Ectodermal cell (in vitro differentiated cells): ENCODE data around the gene VIM.

Experiments used
- H3K27ac ChIP-seq: 2 replicates; pipeline ENCODE4 v1.7.0; 2013; ENCODE audit warnings: mild to moderate bottlenecking, low read depth, low read length; ENCODE audit not compliant: insufficient read depth, poor library complexity, severe bottlenecking
- H3K27me3 ChIP-seq: 2 replicates; pipeline ENCODE4 v1.7.0; 2013; ENCODE audit warnings: mild to moderate bottlenecking, low read length; ENCODE audit not compliant: insufficient read depth, control insufficient read depth, poor library complexity, severe bottlenecking
- H3K36me3 ChIP-seq: one replicate; pipeline ENCODE4 v1.7.0; 2013; ENCODE audit warnings: low read length; ENCODE audit not compliant: control insufficient read depth, insufficient read depth
- H3K4me1 ChIP-seq: one replicate; pipeline ENCODE4 v1.7.0; 2013; ENCODE audit warnings: low read length; ENCODE audit not compliant: control insufficient read depth, insufficient read depth
- H3K4me3 ChIP-seq: 2 replicates; pipeline ENCODE4 v1.7.0; 2013; ENCODE audit warnings: low read depth, low read length, control low read depth; ENCODE audit not compliant: insufficient read depth
- H3K9me3 ChIP-seq: 2 replicates; pipeline ENCODE4 v1.7.0; 2013; ENCODE audit warnings: mild to moderate bottlenecking, low read length, moderate library complexity; ENCODE audit not compliant: control insufficient read depth
- WGBS, 2 experiments: methylation state at CpG; one replicate each; pipeline ENCODE4 v1.1.7; 2013; ENCODE audit warnings: missing lambda C conversion rate in 2 of 2; 5-methylcytosine and 5-hydroxymethylcytosine counted together

Gene VIM

GRCh38 chr10:17209302-17209701 lies 18.7 kb upstream of the VIM start:
- 83 to 96% methylated on average over 1 of the region's 1 CpG for WGBS, 2 experiments
- Histone ChIP-seq H3K4me3 (no peak overlapping the region), H3K36me3 (no peaks in the 10 kb centered on the region), H3K27me3 (no peaks in the 10 kb centered on the region), H3K4me1 (peaks cover 3% of the 10 kb centered on the region), H3K27ac (no peak overlapping the region), H3K9me3 (no peaks in the 10 kb centered on the region)

- WGBS, 2 experiments: 89 to 91% methylated on average over 2 of the region's 2 CpGs
- Histone ChIP-seq H3K4me1 (peaks cover 3% of the 10 kb centered on the region), H3K27me3 (no peaks in the 10 kb centered on the region), H3K4me3 (no peak overlapping the region), H3K36me3 (no peaks in the 10 kb centered on the region), H3K27ac (no peak overlapping the region), H3K9me3 (no peaks in the 10 kb centered on the region)
These were observed 18.2 kb upstream of the VIM start for GRCh38 chr10:17209881-17210280.

DNA sequence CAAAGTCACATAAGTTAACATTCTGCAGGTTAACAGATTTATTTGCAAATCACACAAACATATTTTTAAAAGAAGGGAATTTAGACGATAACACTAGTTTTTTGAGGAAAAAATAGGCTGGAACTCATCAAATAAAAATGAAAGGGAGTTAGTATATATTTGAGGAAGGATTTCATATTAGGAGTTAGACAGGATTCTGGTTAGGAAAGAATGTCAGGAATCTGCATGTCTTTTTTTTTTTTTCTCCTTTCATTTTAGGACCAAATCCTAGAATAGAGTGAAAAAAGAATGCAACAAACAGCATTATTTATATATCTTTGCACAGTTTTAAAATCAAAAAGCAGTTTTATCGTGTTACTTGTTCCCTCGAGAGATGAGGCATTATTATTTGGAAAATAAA lies 17.7 kb upstream of the VIM start:
- no peak overlapping the region for H3K4me3 ChIP-seq
- H3K36me3 ChIP-seq: no peaks in the 10 kb centered on the region
- H3K9me3 ChIP-seq: no peaks in the 10 kb centered on the region
- H3K4me1 ChIP-seq: peaks cover 3% of the 10 kb centered on the region
- 89 to 100% methylated on average over 1 to 3 of the region's 3 CpGs for WGBS, 2 experiments
- H3K27me3 ChIP-seq: no peaks in the 10 kb centered on the region
- no peak overlapping the region for H3K27ac ChIP-seq

- Histone ChIP-seq H3K27ac (no peak overlapping the region), H3K9me3 (no peaks in the 10 kb centered on the region), H3K4me3 (no peak overlapping the region), H3K4me1 (peaks cover 3% of the 10 kb centered on the region), H3K27me3 (no peaks in the 10 kb centered on the region), H3K36me3 (no peaks in the 10 kb centered on the region)
These were observed 15.2 kb upstream of the VIM start for GRCh38 chr10:17212802-17213221.

- WGBS, 2 experiments: 83 to 88% methylated on average over 1 of the region's 2 CpGs
- peaks cover 3% of the 10 kb centered on the region for H3K4me1 ChIP-seq
- no peaks in the 10 kb centered on the region for H3K36me3 ChIP-seq
- H3K27me3 ChIP-seq: no peaks in the 10 kb centered on the region
- no peaks in the 10 kb centered on the region for H3K9me3 ChIP-seq
- no peak overlapping the region for H3K4me3 ChIP-seq
- H3K27ac ChIP-seq: no peak overlapping the region
These were observed 14.2 kb upstream of the VIM start for GRCh38 chr10:17213646-17214349.

DNA sequence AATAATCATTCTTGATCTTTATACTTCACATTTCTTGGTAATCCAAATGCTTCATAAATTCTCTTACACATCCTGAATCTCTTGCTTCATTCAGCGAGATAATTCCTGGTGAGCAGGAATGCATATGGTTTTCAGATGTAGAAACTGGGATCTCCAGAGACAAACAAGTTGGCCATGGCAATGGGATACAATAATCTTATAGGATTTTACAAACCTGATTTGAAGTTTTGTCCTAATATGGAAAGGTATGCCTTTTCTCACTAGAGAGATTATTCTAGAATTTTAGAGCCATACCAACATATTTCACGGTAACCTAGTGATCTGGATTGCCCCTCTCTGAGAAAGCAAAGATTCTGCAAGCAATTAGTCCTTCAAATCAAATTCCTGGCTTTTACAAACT lies 13.5 kb upstream of the VIM start:
- 65 to 76% methylated on average over 2 of the region's 2 CpGs for WGBS, 2 experiments
- H3K27ac ChIP-seq: no peak overlapping the region

DNA sequence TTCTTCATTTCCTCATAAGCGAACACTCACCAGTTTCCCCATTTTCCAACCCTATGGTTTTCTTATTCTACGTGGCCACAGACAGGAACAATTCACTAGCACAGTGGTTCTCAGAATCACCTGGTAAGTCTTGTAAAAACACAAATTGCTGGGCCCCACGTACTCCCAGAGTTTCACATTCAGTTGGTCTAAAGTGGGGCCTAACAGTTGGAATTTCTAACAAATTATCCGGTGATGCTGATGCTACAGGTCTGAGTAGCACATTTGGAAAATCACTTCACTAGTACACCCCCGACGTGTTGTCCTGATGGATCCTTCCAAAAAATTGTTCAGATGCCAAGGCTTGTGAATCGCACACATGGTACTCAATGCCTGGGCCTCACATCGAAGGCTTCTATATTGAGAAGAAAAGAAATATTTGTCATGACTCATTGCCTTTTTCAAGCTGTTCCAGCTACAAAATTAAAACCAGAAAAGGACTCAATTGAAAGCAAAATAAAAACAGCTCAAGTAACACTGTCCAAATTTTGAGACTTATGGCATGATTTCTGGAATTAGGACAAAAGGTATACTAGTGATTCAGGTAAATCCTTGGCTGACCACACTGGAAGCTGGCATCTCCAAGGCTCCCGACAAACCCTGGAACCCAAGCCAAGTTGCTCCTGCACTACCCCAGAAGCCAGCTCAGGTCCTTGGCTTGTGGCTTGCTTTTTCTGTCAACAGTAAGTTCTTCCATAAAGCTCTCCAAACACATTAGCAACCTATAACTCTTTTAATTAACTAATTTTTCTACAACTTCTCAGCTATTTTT lies 12.9 kb upstream of the VIM start:
- Histone ChIP-seq H3K27me3 (no peaks in the 10 kb centered on the region), H3K4me3 (no peak overlapping the region), H3K36me3 (no peaks in the 10 kb centered on the region), H3K4me1 (no peaks in the 10 kb centered on the region), H3K9me3 (no peaks in the 10 kb centered on the region), H3K27ac (no peak overlapping the region)
- 87 to 91% methylated on average over 9 of the region's 9 CpGs for WGBS, 2 experiments

More for the DNA sequence above, 13.5 kb upstream of the VIM start:
- peaks cover 3% of the 10 kb centered on the region for H3K4me1 ChIP-seq
- no peaks in the 10 kb centered on the region for H3K36me3 ChIP-seq
- no peaks in the 10 kb centered on the region for H3K9me3 ChIP-seq
- no peak overlapping the region for H3K4me3 ChIP-seq
- no peaks in the 10 kb centered on the region for H3K27me3 ChIP-seq

DNA sequence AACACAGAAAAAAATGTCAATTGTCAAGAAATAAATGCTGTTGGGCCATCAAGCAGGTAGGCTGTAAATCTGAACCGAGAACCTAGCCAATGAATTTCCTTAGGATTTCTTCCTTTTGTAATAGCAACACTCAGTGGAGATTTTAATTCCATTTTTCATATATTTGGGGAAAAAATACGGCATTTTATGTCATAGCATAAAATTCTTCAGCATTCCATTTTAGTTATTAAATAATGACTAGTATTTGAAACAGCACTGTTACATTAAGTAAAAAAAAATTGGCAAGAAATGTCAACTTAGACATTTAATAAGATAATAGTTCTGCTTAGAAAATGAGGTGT lies 12.3 kb upstream of the VIM start:
- Histone ChIP-seq H3K27ac (no peak overlapping the region), H3K4me3 (no peak overlapping the region), H3K9me3 (no peaks in the 10 kb centered on the region), H3K27me3 (no peaks in the 10 kb centered on the region), H3K36me3 (no peaks in the 10 kb centered on the region), H3K4me1 (no peaks in the 10 kb centered on the region)
- 91 to 100% methylated on average over 1 of the region's 2 CpGs for WGBS, 2 experiments

- no peaks in the 10 kb centered on the region for H3K27me3 ChIP-seq
- no peak overlapping the region for H3K27ac ChIP-seq
- no peaks in the 10 kb centered on the region for H3K9me3 ChIP-seq
- H3K4me3 ChIP-seq: no peak overlapping the region
- 64 to 66% methylated on average over 5 of the region's 5 CpGs for WGBS, 2 experiments
- H3K36me3 ChIP-seq: no peaks in the 10 kb centered on the region
- H3K4me1 ChIP-seq: no peaks in the 10 kb centered on the region
These were observed 11.7 kb upstream of the VIM start for GRCh38 chr10:17216217-17216900.

GRCh38 chr10:17216901-17217395 lies 11.1 kb upstream of the VIM start:
- no peaks in the 10 kb centered on the region for H3K36me3 ChIP-seq
- WGBS, 2 experiments: 85 to 87% methylated on average over 6 of the region's 6 CpGs
- H3K4me3 ChIP-seq: no peak overlapping the region
- H3K27ac ChIP-seq: no peak overlapping the region
- H3K27me3 ChIP-seq: no peaks in the 10 kb centered on the region
- H3K9me3 ChIP-seq: no peaks in the 10 kb centered on the region
- no peaks in the 10 kb centered on the region for H3K4me1 ChIP-seq
